SH-SY5Y (cell line): ENCODE data around the gene FAM120AOS.

Experiments used
- GATA2 ChIP-seq: IDR thresholded peaks from 2 replicates; pipeline ENCODE4 v1.6.1; 2011; ENCODE audit warnings: mild to moderate bottlenecking, low read depth, low read length
- GATA3 ChIP-seq: IDR thresholded peaks from 2 replicates; pipeline ENCODE4 v1.6.1; 2011; ENCODE audit warnings: low read depth, mild to moderate bottlenecking, low read length, moderate library complexity

FAM120AOS gene

DNA sequence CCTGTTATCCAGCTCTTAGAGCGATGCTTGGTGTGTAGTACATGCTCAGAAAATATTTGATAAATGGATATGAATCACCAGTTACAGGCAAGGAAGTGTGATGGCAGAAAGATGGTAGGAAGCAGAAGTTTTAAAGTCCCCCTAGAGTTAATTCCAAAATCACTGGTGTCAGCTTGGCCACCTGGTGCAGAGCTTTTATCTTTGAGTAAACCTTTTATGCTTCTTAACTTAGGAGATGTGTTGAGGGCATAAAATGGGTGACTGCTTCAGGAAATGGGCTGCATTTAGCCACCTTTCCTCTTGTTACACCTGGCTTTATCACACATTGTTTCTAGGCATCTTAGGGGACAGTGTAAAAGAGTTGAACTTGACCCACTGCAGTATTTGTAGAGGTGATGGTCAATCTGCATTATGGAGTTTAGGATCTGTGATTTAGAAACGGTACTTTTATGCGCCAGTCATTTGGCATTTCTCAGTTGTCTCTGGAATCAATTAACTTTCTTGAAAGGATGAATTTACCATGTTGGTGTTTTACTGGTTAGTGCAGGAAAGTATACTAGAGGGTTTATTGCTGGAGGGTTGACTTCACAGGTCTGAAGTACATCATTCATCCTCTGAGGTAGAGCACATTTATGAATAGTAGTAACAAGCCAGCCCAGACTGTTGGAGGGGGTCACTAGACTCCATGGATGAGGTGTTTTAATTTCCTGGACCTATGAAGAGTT lies 7.5 kb upstream of the FAM120AOS start:
- TF ChIP-seq GATA2 (no peak), GATA3 (no peak)

DNA sequence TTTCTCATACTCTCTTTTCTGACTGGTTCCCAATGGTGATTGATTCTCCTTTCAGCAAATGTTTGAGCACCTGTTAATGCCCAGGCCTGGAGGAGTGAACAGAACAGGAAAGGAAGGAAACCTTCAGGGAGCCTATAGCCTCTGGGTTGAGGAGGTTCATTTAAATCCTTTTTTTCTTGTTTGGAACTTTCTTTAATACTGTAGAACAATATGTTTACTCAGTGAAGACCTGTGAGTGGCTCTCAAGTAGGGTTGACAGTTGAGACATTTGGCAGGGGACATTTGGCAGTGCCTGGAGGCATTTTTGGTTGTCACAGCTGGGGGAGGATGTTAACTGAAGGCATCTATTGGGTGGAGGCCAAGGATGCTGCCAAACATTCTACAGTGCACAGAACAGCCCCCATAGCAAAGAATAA lies 6.1 kb upstream of the FAM120AOS start:
- TF ChIP-seq GATA2: no peak
- TF ChIP-seq GATA3: no peak

DNA sequence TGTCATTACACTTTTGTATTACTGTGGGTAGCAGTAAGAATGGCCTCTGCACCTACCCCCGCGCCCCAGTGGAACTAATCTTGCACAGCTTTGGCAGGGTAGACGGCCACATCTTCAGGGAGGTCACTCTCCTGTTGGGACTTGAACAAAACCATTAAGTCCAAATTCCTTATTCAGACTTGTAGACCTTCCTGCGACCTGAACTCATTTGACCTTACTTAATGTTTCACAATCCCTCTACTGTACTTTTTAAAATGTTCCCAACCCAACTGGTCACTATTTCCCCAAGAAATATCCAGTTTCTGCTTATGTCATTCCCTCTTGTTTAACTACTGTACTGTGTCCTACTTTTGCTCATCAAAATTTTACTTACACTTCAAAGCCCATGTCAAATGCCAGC lies 5.3 kb upstream of the FAM120AOS start:
- TF ChIP-seq GATA3: no peak

DNA sequence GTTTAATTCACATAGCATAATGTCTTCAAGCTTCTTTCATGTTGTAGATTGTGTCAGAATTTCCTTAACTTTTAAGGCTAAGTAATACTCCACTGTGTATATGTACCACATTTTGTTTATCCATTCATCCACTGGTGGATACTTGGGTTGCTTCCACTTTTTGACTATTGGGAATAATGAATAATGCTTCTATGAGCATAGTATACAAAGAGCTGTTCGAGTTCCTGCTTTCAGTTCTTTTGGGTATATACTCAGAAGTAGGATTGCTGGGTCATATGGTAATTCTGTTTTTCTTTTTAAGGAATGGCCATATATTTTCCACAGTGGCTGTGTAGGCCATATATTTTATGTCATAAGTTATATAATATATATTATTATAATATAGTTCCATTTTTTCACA lies 3.6 kb upstream of the FAM120AOS start:
- no peak for TF ChIP-seq GATA2
- TF ChIP-seq GATA3: no peak

DNA sequence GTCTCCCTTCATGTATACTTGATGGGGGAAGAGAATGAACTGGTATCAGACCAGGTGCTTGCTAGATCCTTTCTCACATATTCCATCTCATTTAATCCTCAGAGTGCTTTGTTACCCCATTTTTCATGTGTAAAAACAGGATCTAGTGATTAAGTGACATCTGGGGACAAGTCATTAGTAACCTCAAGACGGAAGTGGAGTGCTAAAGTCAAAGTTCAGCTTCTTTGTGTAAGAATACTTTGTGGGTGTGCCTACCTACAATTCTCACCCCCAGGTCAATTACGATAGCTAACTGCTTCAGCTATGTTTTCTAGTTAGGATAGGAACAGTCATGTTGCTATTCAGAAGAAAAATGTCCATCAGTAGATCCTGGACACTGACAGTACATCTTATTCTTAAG lies 3.1 kb upstream of the FAM120AOS start:
- no peak for TF ChIP-seq GATA2
- no peak for TF ChIP-seq GATA3

DNA sequence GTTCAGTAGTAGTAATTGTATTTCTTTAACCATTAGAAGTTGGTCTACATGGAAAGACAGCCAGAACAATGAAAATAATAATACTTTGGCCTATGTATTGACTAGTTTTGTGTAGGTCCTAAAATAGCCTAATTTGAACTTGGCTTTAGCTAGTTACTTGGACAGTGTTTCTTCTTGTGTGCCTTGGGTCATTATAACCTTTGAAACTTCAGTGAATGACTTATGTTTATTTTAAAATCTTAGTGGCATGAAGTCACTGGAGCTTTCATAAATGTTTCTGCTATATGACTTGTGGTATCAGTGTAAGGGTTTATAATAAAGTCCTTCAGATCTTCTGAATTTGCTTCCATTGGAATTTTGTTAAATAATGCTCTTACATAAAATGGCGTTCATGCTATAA lies 2.6 kb upstream of the FAM120AOS start:
- no peak for TF ChIP-seq GATA3
- TF ChIP-seq GATA2: no peak

DNA sequence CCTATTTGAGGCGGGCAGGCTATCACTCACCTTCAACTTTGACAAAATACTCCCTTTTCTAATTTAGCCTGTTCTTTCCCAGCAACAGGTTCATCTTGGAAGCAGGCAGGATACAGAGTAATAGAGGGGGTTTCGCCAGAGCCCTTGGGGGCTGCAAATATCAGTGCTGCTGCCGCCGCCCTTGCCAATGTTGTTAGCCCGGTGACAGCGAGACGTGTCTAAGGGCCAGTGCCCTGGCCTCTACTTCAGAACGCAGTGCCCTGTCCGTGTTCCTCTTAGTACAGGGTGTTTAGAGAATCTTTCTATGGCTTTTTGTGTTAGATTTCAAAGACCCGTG lies 703 bp downstream of the FAM120AOS start:
- no peak for TF ChIP-seq GATA2
- TF ChIP-seq GATA3: no peak

DNA sequence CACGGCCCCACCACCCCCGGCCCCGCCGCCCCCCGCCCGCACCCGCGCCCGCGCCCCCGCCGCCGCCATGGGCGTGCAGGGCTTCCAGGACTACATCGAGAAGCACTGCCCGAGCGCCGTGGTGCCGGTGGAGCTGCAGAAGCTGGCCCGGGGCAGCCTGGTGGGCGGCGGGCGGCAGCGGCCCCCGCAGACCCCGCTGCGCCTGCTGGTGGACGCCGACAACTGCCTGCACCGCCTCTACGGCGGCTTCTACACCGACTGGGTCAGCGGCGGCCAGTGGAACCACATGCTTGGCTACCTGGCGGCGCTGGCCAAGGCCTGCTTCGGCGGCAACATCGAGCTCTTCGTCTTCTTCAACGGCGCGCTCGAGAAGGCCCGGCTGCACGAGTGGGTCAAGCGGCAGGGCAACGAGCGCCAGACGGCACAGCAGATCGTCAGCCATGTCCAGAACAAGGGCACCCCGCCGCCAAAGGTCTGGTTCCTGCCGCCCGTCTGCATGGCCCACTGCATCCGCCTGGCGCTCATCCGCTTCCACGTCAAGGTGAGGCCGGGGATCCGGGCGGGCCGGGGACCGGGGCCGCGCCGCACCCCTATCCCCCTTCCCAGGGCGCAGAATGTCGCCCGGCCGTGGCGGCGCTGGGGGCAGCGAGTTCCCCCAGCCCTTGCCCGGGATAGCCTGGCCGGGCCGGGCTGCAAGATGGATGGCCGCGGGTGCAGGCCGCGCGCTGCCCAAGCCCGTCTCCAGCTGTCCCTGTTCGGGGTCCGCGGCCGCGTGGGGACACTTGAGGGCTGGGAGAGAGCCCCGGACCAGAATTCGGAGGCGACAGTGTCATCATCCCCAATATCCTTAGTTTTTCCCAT lies 1.3 kb downstream of the FAM120AOS start:
- no peak for TF ChIP-seq GATA3

DNA sequence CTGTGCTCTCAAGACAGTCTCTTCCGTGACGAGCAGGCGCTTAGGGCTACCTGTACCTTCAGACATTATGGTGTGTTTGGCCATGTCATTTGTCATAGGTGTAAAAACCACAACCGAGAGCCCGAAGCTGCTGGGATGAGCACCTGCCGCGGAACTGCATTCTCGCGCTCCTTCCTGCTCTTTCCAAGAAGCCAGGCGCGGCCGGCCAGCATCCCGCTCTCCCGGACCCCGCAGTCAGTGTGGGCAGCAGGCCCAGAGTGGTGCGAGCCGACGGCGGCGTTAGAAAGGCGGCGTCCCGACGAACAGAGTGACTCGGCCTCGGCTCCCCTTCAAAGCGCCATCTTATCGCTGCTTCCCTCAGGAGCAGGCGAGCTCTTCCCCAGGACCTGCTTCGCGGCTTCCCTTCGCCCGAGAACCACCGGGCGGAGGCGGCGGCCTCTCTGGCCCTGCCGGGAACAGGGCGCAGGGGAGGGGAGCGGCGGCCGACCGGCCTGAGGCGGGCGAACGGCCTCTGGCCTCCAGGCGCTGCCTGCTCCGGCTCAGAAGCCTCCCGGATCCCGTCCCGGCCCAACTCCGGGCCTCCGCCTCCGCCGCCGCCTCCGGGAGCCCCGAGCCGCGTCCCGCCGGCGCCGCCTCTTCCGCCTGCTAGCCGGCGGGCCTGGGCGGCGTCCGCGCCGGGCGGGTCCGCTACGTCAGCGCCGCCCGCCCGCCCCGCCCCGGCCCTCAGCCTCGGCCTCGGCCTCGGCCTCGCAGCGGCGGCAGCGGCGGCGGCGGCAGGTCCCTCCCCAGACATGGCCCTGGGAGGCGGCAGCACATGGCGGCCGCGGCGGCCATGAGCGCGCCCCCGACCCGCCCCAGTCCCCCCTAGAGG lies 2.2 kb downstream of the FAM120AOS start, which contains the start of gene FAM120A:
FAM120A (plus strand) TSS at position 741 of the 871 bp plus-strand sequence. CDS start 231 bp downstream, outside the sequence.
- no peak for TF ChIP-seq GATA2
- no peak for TF ChIP-seq GATA3

DNA sequence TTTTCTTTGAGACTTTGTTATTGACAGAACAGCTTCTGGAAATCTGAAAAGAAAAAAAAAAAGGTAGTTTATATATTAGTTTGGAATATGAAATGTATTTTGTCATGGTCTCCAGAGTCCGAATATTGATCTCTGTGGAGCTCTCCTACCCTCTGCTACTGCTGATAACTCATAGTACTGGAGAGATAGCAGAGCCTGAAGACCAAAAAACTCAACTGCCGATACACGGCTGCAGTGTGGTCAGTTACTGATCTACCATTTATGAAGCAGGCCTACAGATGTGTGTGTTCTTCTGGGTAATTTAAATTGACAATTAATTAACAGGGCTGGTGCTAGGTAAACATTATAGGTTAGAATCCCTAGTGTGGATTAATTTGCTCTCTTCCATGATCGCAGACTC lies 5.7 kb downstream of the FAM120AOS start:
- no peak for TF ChIP-seq GATA3
- TF ChIP-seq GATA2: no peak

DNA sequence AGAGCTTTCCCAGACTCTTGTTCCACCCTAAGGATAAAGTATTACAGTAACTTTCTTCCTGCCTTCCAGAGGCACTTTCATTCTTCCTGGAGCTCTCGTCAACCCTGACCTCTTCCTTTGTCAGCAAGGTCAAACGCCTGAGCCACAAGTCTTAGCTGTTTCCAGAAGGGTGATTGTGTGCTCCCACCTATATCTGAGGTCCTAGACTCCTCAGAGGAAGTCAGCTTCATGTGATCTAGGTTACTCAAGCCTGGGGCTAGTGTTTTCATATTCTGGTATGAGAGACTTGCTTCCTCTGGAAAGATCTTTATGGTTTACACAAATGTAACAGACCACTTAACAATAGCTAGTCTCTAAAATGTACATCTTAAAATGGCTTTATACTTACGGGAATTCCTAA lies 7.3 kb downstream of the FAM120AOS start:
- no peak for TF ChIP-seq GATA2
- no peak for TF ChIP-seq GATA3

DNA sequence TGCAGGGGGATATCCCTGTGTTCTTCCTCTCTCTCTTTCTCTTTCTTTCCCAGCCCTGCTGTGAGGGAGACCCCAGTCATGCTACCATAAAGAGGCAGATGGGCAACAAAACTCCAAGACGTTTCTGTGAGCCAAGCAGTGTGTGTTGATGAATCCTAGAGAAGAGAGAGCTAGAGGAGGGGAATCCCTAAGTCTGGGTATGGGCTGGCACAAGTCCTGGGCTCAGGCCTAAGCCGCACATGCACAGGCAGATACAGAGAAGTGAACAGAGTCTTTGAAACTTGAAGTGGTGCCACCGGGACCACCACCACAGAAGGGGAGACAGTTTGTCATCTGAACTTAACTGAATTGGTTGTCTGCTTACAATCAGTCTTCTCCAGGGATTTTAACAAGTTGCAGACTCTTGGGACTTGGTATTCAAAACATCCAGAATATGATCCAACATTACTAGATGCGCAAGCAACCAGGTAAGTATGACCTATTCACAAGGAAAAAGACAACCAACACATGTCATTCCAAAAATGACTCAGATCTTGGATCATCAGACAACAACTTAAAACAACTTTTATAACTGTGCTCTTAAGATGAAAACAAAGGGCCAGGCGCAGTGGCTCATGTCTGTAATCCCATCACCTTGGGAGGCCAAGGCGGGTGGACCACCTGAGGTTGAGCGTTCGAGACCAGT lies 12.3 kb downstream of the FAM120AOS start:
- no peak for TF ChIP-seq GATA3

DNA sequence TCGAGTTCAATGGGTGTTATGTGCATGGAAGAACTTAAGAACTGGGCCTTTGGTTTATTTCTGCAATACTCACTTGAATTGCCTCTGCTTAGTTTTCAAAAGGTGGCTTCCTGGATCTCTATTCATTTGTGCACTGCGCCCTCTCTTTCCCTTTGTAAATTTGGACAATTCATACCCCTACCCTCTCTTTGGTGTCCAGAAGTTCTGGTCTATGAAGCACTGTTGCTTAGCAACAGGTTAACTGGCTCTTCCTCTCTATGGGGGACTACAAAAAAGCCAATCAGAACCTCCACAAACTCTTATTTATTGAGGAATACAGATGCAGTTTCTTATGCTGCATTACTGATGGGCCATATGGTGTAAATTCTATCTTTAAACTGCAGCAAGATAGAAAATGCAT lies 15.4 kb downstream of the FAM120AOS start:
- no peak for TF ChIP-seq GATA2
- TF ChIP-seq GATA3: no peak
